GM23338 (cell line): ENCODE results near the gene PICK1.

Source experiments
- CREB1 ChIP-seq: fragments of 250-450 bp; sonication (Bioruptor Pico); IDR thresholded peaks from 2 replicates; pipeline ENCODE4 v1.5.0; 2020; ENCODE audit warnings: low read depth, mild to moderate bottlenecking, moderate library complexity
- EZH2 ChIP-seq: fragments of 200-600 bp; sonication (generic); IDR thresholded peaks from one replicate; pipeline ENCODE4 v1.8.0; 2017; ENCODE audit warnings: antibody characterized with exemption, mild to moderate bottlenecking, low read depth; ENCODE audit not compliant: unreplicated experiment
- POLR2AphosphoS5 ChIP-seq: IDR thresholded peaks from 2 replicates; pipeline ENCODE4 v1.6.1; 2016; ENCODE audit warnings: antibody characterized with exemption, low read depth
- TF ChIP-seq, protein P1 (sequence below), 2 experiments: fragments of 200-600 bp in 1 of 2; sonication (generic) in 1 of 2; conservative IDR thresholded peaks; 2 replicates each; pipeline versions ENCODE4 v1.5.1 to v1.6.1; 2016 to 2017; ENCODE audit warnings: antibody characterized with exemption in 2 of 2, low read depth in 2 of 2, mild to moderate bottlenecking in 2 of 2, moderate library complexity in 1 of 2
- TF ChIP-seq, protein P2 (sequence below): IDR thresholded peaks from 2 replicates; pipeline ENCODE4 v1.6.1; 2016; ENCODE audit warnings: antibody characterized with exemption

- TF ChIP-seq CREB1 (CRISPR knock-in tag) (no peak), POLR2AphosphoS5 (no peak), EZH2 (peak; percentile 18)
- TF ChIP-seq, protein P1, sequence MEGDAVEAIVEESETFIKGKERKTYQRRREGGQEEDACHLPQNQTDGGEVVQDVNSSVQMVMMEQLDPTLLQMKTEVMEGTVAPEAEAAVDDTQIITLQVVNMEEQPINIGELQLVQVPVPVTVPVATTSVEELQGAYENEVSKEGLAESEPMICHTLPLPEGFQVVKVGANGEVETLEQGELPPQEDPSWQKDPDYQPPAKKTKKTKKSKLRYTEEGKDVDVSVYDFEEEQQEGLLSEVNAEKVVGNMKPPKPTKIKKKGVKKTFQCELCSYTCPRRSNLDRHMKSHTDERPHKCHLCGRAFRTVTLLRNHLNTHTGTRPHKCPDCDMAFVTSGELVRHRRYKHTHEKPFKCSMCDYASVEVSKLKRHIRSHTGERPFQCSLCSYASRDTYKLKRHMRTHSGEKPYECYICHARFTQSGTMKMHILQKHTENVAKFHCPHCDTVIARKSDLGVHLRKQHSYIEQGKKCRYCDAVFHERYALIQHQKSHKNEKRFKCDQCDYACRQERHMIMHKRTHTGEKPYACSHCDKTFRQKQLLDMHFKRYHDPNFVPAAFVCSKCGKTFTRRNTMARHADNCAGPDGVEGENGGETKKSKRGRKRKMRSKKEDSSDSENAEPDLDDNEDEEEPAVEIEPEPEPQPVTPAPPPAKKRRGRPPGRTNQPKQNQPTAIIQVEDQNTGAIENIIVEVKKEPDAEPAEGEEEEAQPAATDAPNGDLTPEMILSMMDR (conservative IDR thresholded peaks at IDR 0.05; ENCODE audit: low read depth in 2 of 2) = no peak
- TF ChIP-seq, protein P2, sequence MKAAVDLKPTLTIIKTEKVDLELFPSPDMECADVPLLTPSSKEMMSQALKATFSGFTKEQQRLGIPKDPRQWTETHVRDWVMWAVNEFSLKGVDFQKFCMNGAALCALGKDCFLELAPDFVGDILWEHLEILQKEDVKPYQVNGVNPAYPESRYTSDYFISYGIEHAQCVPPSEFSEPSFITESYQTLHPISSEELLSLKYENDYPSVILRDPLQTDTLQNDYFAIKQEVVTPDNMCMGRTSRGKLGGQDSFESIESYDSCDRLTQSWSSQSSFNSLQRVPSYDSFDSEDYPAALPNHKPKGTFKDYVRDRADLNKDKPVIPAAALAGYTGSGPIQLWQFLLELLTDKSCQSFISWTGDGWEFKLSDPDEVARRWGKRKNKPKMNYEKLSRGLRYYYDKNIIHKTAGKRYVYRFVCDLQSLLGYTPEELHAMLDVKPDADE = no peak
These were observed 24.4 kb downstream of the PICK1 start for GRCh38 chr22:38081636-38081940.
